Keratinocyte (primary cell): Measurements from ENCODE around the gene ZNF438. TPM values are rescaled to one million over a fixed set of nuclear protein-coding genes. Genes with fewer than 3 reads are reported as not detected.

Experiments used
- DNase-seq: peaks from one replicate; pipeline ENCODE4 v3.0.0-alpha.2; 2011; ENCODE audit warnings: low read depth, missing footprints, low spot score
- FAIRE-seq: peaks from 2 replicates; lab custom pipeline; 2011; peaks lifted over from hg19 to GRCh38; lab: Jason Lieb, UNC
- H2AFZ ChIP-seq: 2 replicates; pipeline ENCODE4 v1.6.0; 2012; ENCODE audit warnings: low read length, control low read depth, inconsistent platforms; ENCODE audit not compliant: control insufficient read depth
- H3K27ac ChIP-seq: 2 replicates; pipeline ENCODE4 v1.5.1; 2011; ENCODE audit warnings: low read length; ENCODE audit not compliant: control insufficient read depth, insufficient read depth
- H3K27me3 ChIP-seq: 3 replicates; pipeline ENCODE4 v1.6.0; 2011; ENCODE audit warnings: low read length; ENCODE audit not compliant: control insufficient read depth, insufficient read depth; ENCODE audit errors: extremely low read depth
- H3K36me3 ChIP-seq, 2 experiments: 2 replicates in 1 of 2; 3 replicates in 1 of 2; pipeline ENCODE4 v1.5.1; 2011; ENCODE audit warnings: low read length in 2 of 2, mild to moderate bottlenecking in 1 of 2; ENCODE audit not compliant: control insufficient read depth in 2 of 2, insufficient read depth in 2 of 2; ENCODE audit errors: extremely low read depth in 1 of 2
- H3K4me1 ChIP-seq: 3 replicates; pipeline ENCODE4 v1.5.1; 2011; ENCODE audit warnings: low read length; ENCODE audit not compliant: control insufficient read depth, insufficient read depth; ENCODE audit errors: extremely low read depth
- H3K4me2 ChIP-seq: 3 replicates; pipeline ENCODE4 v1.6.0; 2011; ENCODE audit warnings: low read depth, low read length; ENCODE audit not compliant: control insufficient read depth, insufficient read depth; ENCODE audit errors: extremely low read depth
- H3K4me3 ChIP-seq, 3 experiments: fragments of 200-600 bp in 1 of 3; sonication (generic) in 1 of 3; 2 replicates in 2 of 3; 3 replicates in 1 of 3; pipeline ENCODE4 v1.5.1; 2011 to 2016; ENCODE audit warnings: low read length in 3 of 3, mild to moderate bottlenecking in 3 of 3, control low read depth in 2 of 3, inconsistent platforms in 1 of 3, low read depth in 1 of 3, mixed read lengths in 1 of 3, mixed run types in 1 of 3, moderate library complexity in 1 of 3; ENCODE audit not compliant: control insufficient read depth in 2 of 3, insufficient read depth in 2 of 3; ENCODE audit errors: extremely low read depth in 1 of 3
- H3K79me2 ChIP-seq: 2 replicates; pipeline ENCODE4 v1.6.0; 2012; ENCODE audit warnings: low read length; ENCODE audit not compliant: control insufficient read depth, insufficient read depth
- H3K9ac ChIP-seq: 3 replicates; pipeline ENCODE4 v1.6.0; 2011; ENCODE audit warnings: low read length; ENCODE audit not compliant: control insufficient read depth, insufficient read depth; ENCODE audit errors: extremely low read depth
- H3K9me1 ChIP-seq: 3 replicates; pipeline ENCODE4 v1.6.0; 2011; ENCODE audit warnings: low read length; ENCODE audit not compliant: control insufficient read depth, insufficient read depth; ENCODE audit errors: extremely low read depth
- H3K9me3 ChIP-seq: 2 replicates; pipeline ENCODE4 v1.5.1; 2012; ENCODE audit warnings: low read depth, low read length; ENCODE audit not compliant: control insufficient read depth
- H4K20me1 ChIP-seq: 3 replicates; pipeline ENCODE4 v1.6.0; 2011; ENCODE audit warnings: low read length; ENCODE audit not compliant: control insufficient read depth, insufficient read depth; ENCODE audit errors: extremely low read depth
- CTCF ChIP-seq, 3 experiments: IDR thresholded peaks in 1 of 3; conservative IDR thresholded peaks in 1 of 3; optimal IDR thresholded peaks in 1 of 3; 2 replicates in 2 of 3; 3 replicates in 1 of 3; pipeline versions ENCODE3 to v1.5.1; 2011; ENCODE audit warnings: low read length in 3 of 3, mild to moderate bottlenecking in 3 of 3, moderate library complexity in 2 of 3, control low read depth in 1 of 3, inconsistent platforms in 1 of 3; ENCODE audit not compliant: insufficient read depth in 2 of 3; ENCODE audit errors: extremely low read depth in 1 of 3
- EZH2 ChIP-seq: IDR thresholded peaks from one replicate; pipeline ENCODE4 v1.6.1; 2012; ENCODE audit warnings: inconsistent platforms, mild to moderate bottlenecking, low read length, moderate library complexity
- dilution Hi-C: fragments of 300-500 bp; cut with MboI; formaldehyde crosslinking; loops from one replicate; pipeline ENCODE4 v1.7.0; 2020; ENCODE audit warnings: low sequenced_read_pairs; ENCODE audit not compliant: extremely low pct_ligation_motif_present
- polyA plus RNA-seq, 5 experiments: library from polyadenylated mRNA; depleted of rRNA in 3 of 5; stranded (reverse) in 3 of 5; stranded (forward) in 1 of 5; unstranded in 1 of 5; fragments of >200 nt; gene quantifications; 1 replicate in 1 of 5; 2 replicates in 3 of 5; 3 replicates in 1 of 5; pipeline versions ENCODE4 v1.2.1 to v1.2.3, GENCODE V29; 2011 to 2012; ENCODE audit warnings: missing spikeins in 2 of 5, low read depth in 1 of 5, low replicate concordance in 1 of 5

The ZNF438 gene
- polyA plus RNA-seq, 1 donor (not counting 4 experiments of a cell fraction or from before 2014, with no cell fraction given) = 2.8 TPM

GRCh38 chr10:31000867-31001266 lies 30.8 kb downstream of the ZNF438 start:
- no peaks in the 10 kb centered on the region for H3K27me3 ChIP-seq
- dilution Hi-C loops = no loop called here
- no peaks in the 10 kb centered on the region for H4K20me1 ChIP-seq
- H3K79me2 ChIP-seq = no peaks in the 10 kb centered on the region
- TF ChIP-seq CTCF (optimal IDR thresholded peaks at IDR 0.05 in 1 of 3, IDR thresholded peaks at IDR 0.05 in 1 of 3, conservative IDR thresholded peaks at IDR 0.05 in 1 of 3; ENCODE audit: extremely low read depth in 1 of 3, insufficient read depth in 2 of 3, low read length in 3 of 3) (no peak), EZH2 (no peak)
- no peak overlapping the region for H3K4me2 ChIP-seq
- H2AFZ ChIP-seq = no peak overlapping the region
- H3K27ac ChIP-seq = no peak overlapping the region
- DNase-seq (no peak), FAIRE-seq (no peak)
- H3K4me1 ChIP-seq = peaks cover 17% of the 10 kb centered on the region
- H3K9me3 ChIP-seq = no peaks in the 10 kb centered on the region
- H3K36me3 ChIP-seq = no peaks in the 10 kb centered on the region
- no peak overlapping the region for H3K9ac ChIP-seq
- H3K4me3 ChIP-seq = no peak overlapping the region
- no peaks in the 10 kb centered on the region for H3K9me1 ChIP-seq

GRCh38 chr10:31000071-31000782 lies 31.4 kb downstream of the ZNF438 start:
- DNase-seq = no peak

More at GRCh38 chr10:31000071-31000782, 31.4 kb downstream of the ZNF438 start:
- no peak overlapping the region for H2AFZ ChIP-seq
- no peak overlapping the region for H3K4me3 ChIP-seq
- TF ChIP-seq CTCF (optimal IDR thresholded peaks at IDR 0.05 in 1 of 3, IDR thresholded peaks at IDR 0.05 in 1 of 3, conservative IDR thresholded peaks at IDR 0.05 in 1 of 3; ENCODE audit: extremely low read depth in 1 of 3, insufficient read depth in 2 of 3, low read length in 3 of 3) (no peak), EZH2 (no peak)
- no peaks in the 10 kb centered on the region for H3K9me1 ChIP-seq
- FAIRE-seq = no peak
- peaks cover 17% of the 10 kb centered on the region for H3K4me1 ChIP-seq
- H3K9ac ChIP-seq = no peak overlapping the region
- no peaks in the 10 kb centered on the region for H4K20me1 ChIP-seq
- H3K27me3 ChIP-seq = no peaks in the 10 kb centered on the region
- no peaks in the 10 kb centered on the region for H3K9me3 ChIP-seq
- H3K4me2 ChIP-seq = no peak overlapping the region
- dilution Hi-C loops = no loop called here
- H3K27ac ChIP-seq = no peak overlapping the region
- no peaks in the 10 kb centered on the region for H3K79me2 ChIP-seq
- no peaks in the 10 kb centered on the region for H3K36me3 ChIP-seq
